SU-DHL-6 (cell line): Measurements from ENCODE around the gene OCEL1.

Experiments used
- H2AFZ ChIP-seq: fragments of 200-600 bp; sonication (generic); 2 replicates; pipeline ENCODE4 v1.6.1; 2014; ENCODE audit warnings: low read depth, mild to moderate bottlenecking, moderate library complexity, mixed read lengths, antibody characterized with exemption, low read length; ENCODE audit not compliant: severe bottlenecking
- H3F3A ChIP-seq: fragments of 200-600 bp; shearing (Covaris generic); 2 replicates; pipeline ENCODE4 v1.6.0; 2016; ENCODE audit warnings: antibody characterized with exemption, mild to moderate bottlenecking; ENCODE audit not compliant: insufficient read depth
- H3K27ac ChIP-seq: fragments of 200-600 bp; sonication (generic); 2 replicates; pipeline ENCODE4 v1.5.1; 2016; ENCODE audit warnings: low read depth, mild to moderate bottlenecking, low read length, moderate library complexity, mixed read lengths
- H3K27me3 ChIP-seq: fragments of 200-600 bp; sonication (generic), shearing (Covaris generic); 2 replicates; pipeline ENCODE4 v1.6.0; 2014; ENCODE audit warnings: mild to moderate bottlenecking, low read length
- H3K36me3 ChIP-seq: fragments of 200-600 bp; sonication (generic); 2 replicates; pipeline ENCODE4 v1.6.1; 2014; ENCODE audit warnings: mild to moderate bottlenecking, low read length, mixed read lengths
- H3K4me2 ChIP-seq: fragments of 300-600, 200-600 bp; shearing (Covaris generic), sonication (generic); 2 replicates; pipeline ENCODE4 v1.6.0; 2014; ENCODE audit warnings: low read length, low read depth, mild to moderate bottlenecking; ENCODE audit not compliant: poor library complexity, severe bottlenecking
- H3K4me3 ChIP-seq: fragments of 200-600 bp; sonication (generic); 2 replicates; pipeline ENCODE4 v1.5.1; 2014; ENCODE audit warnings: antibody characterized with exemption, low read length, mild to moderate bottlenecking, mixed read lengths; ENCODE audit not compliant: insufficient read depth, poor library complexity, severe bottlenecking
- H3K79me2 ChIP-seq: fragments of 200-600 bp; sonication (generic); 2 replicates; pipeline ENCODE4 v1.6.1; 2014; ENCODE audit warnings: mild to moderate bottlenecking, low read length, moderate library complexity; ENCODE audit not compliant: insufficient read depth
- H3K9ac ChIP-seq: fragments of 200-600 bp; sonication (generic); 2 replicates; pipeline ENCODE4 v1.7.0; 2014; ENCODE audit warnings: mild to moderate bottlenecking, low read length
- H3K9me2 ChIP-seq: fragments of 200-600 bp; sonication (generic); replicated peaks from 2 replicates; pipeline ENCODE4 v1.6.1; 2014; ENCODE audit warnings: low read length; ENCODE audit not compliant: insufficient read depth
- H3K9me3 ChIP-seq: fragments of 200-600 bp; sonication (generic); 2 replicates; pipeline ENCODE4 v1.6.1; 2014; ENCODE audit warnings: low read length, mixed read lengths; ENCODE audit not compliant: insufficient read depth
- H4K20me1 ChIP-seq: fragments of 200-600 bp; sonication (generic); 2 replicates; pipeline ENCODE4 v1.6.1; 2014; ENCODE audit warnings: low read depth, mild to moderate bottlenecking, antibody characterized with exemption, low read length, moderate library complexity, mixed read lengths
- EZH2phosphoT487 ChIP-seq: fragments of 200-600 bp; sonication (generic), shearing (Covaris generic); conservative IDR thresholded peaks from 2 replicates; pipeline ENCODE4 v1.6.1; 2018; ENCODE audit warnings: mild to moderate bottlenecking, antibody characterized with exemption, low read length, moderate library complexity, mixed read lengths
- TF ChIP-seq, protein P1 (sequence below): fragments of 200-600 bp; sonication (generic); IDR thresholded peaks from one replicate; pipeline ENCODE4 v1.5.1; 2017; ENCODE audit warnings: antibody characterized with exemption, mild to moderate bottlenecking, low read length, moderate library complexity; ENCODE audit not compliant: insufficient read depth, poor library complexity, severe bottlenecking

OCEL1 gene

DNA sequence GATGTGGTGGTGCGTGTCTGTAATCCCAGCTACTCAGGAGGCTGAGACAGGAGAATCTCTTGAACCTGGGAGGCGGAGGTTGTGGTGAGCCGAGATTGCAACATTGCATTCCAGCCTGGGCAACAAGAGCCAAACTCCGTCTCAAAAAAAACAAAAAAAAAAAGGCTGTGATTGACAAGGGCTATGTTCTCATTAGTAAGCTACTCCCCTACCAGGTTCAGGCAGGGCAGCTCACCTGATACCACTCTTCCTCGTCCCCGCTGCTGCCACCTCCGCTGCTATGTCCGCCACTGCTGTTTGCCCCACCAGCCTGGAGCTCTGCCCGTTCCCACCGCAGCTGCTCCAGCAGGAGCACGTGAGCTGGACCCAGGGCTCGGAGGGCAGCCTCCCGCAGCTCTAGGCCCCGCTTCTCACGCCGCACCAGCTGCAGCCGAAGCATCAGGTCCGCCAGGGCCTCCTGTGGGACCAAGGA lies 29.2 kb downstream of the OCEL1 start:
- H3K36me3 ChIP-seq: no peaks in the 10 kb centered on the region
- H2AFZ ChIP-seq: no peak overlapping the region
- H3K9me2 ChIP-seq: no peaks in the 10 kb centered on the region
- H3K27ac ChIP-seq: no peak overlapping the region
- no peak overlapping the region for H3K4me3 ChIP-seq
- H3K27me3 ChIP-seq: no peaks in the 10 kb centered on the region
- TF ChIP-seq, protein P1, sequence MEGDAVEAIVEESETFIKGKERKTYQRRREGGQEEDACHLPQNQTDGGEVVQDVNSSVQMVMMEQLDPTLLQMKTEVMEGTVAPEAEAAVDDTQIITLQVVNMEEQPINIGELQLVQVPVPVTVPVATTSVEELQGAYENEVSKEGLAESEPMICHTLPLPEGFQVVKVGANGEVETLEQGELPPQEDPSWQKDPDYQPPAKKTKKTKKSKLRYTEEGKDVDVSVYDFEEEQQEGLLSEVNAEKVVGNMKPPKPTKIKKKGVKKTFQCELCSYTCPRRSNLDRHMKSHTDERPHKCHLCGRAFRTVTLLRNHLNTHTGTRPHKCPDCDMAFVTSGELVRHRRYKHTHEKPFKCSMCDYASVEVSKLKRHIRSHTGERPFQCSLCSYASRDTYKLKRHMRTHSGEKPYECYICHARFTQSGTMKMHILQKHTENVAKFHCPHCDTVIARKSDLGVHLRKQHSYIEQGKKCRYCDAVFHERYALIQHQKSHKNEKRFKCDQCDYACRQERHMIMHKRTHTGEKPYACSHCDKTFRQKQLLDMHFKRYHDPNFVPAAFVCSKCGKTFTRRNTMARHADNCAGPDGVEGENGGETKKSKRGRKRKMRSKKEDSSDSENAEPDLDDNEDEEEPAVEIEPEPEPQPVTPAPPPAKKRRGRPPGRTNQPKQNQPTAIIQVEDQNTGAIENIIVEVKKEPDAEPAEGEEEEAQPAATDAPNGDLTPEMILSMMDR: no peak
- no peak for TF ChIP-seq EZH2phosphoT487
- no peaks in the 10 kb centered on the region for H3F3A ChIP-seq
- H3K4me2 ChIP-seq: no peak overlapping the region
- H3K79me2 ChIP-seq: no peaks in the 10 kb centered on the region
- H3K9ac ChIP-seq: no peak overlapping the region
- H4K20me1 ChIP-seq: no peaks in the 10 kb centered on the region
- H3K9me3 ChIP-seq: no peaks in the 10 kb centered on the region

DNA sequence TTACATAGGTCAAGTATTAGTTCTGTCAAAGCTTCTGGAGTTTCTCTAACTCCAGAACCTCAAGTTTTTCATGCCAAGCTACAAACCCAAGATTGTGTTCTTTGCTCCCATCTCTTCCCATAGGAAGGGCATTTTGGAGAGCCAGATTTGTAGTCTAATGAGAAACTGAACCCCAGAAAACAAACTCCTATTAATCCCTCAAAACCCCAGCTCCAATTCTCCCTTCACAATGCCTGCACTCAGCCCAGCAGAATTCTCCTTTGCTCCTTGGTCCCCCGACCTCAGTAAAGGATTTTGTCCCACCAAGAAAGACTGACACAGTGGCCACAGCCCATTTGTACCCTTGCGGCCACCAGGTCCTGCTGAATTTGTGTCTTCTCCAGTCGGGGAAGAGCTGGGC lies 30.1 kb downstream of the OCEL1 start:
- no peaks in the 10 kb centered on the region for H3K79me2 ChIP-seq
- H3K27me3 ChIP-seq: no peaks in the 10 kb centered on the region
- no peaks in the 10 kb centered on the region for H3K36me3 ChIP-seq
- no peak for TF ChIP-seq EZH2phosphoT487
- TF ChIP-seq, protein P1: no peak
- no peaks in the 10 kb centered on the region for H3K9me2 ChIP-seq
- no peaks in the 10 kb centered on the region for H3F3A ChIP-seq
- H3K4me3 ChIP-seq: no peak overlapping the region
- no peak overlapping the region for H3K9ac ChIP-seq
- no peaks in the 10 kb centered on the region for H4K20me1 ChIP-seq
- H3K27ac ChIP-seq: no peak overlapping the region
- H3K9me3 ChIP-seq: no peaks in the 10 kb centered on the region
- no peak overlapping the region for H3K4me2 ChIP-seq
- H2AFZ ChIP-seq: no peak overlapping the region

DNA sequence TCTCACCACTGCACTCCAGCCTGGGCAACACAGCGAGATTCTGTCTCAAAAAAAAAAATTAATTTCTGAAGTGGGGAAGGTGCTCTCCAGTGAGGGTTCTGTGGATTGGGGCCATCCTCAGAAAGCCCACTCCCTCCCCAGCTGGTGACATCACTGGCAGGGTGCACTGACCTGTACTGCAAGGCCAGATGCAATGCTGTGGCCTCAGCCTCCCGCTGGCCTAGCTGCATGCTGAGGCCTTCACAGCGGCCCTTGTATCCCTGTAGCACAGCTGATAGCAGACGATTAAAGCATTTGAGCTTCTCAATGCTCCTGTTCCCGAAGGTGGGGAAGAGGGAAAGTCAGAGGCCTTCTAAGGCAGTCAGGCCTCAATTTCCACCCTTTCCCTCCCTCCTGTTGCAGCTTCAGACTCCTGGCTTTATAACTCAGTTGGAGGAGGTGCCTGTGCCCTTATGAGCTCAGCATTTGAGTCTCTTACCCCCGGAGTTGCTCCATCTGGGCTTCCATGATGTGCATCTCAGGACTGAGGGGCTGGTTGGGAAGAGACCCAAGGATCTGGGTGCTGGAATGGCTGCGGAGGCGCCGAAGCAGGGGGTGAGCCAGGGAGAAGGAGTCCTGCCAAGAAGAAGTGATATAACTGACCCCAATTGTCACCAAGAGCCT lies 33.2 kb downstream of the OCEL1 start:
- H3K79me2 ChIP-seq: no peaks in the 10 kb centered on the region
- H2AFZ ChIP-seq: no peak overlapping the region
- TF ChIP-seq, protein P1: no peak
- no peak for TF ChIP-seq EZH2phosphoT487
- no peak overlapping the region for H3K4me2 ChIP-seq
- H3K9ac ChIP-seq: no peak overlapping the region
- peaks cover 4% of the 10 kb centered on the region; the same call in 1 of the 2 replicates for H3F3A ChIP-seq
- H3K9me3 ChIP-seq: no peaks in the 10 kb centered on the region
- no peaks in the 10 kb centered on the region for H3K36me3 ChIP-seq
- no peak overlapping the region for H3K4me3 ChIP-seq
- H3K27ac ChIP-seq: no peak overlapping the region
- H3K27me3 ChIP-seq: no peaks in the 10 kb centered on the region
- no peaks in the 10 kb centered on the region for H3K9me2 ChIP-seq
- H4K20me1 ChIP-seq: no peaks in the 10 kb centered on the region
